Endothelial cell of umbilical vein (primary cell): ENCODE measurements around the gene C2CD5.

ENCODE experiments used
- CTCF ChIP-seq, 2 donors: IDR thresholded peaks; 1 replicate in 1 of 2; 2 replicates in 1 of 2; pipeline ENCODE4 v1.5.1; 2011; ENCODE audit warnings: low read length in 2 of 2, mild to moderate bottlenecking in 2 of 2, moderate library complexity in 2 of 2, control low read depth in 1 of 2, inconsistent platforms in 1 of 2, low read depth in 1 of 2; ENCODE audit not compliant: insufficient read depth in 1 of 2; ENCODE audit errors: extremely low read depth in 1 of 2
- EZH2 ChIP-seq: IDR thresholded peaks from 2 replicates; pipeline ENCODE4 v1.6.1; 2012; ENCODE audit warnings: borderline replicate concordance, low read depth, mild to moderate bottlenecking, moderate library complexity, low read length, inconsistent platforms; ENCODE audit not compliant: severe bottlenecking
- FOS ChIP-seq: IDR thresholded peaks from 2 replicates; pipeline ENCODE4 v1.6.1; 2011; ENCODE audit warnings: mild to moderate bottlenecking, low read length, moderate library complexity, borderline replicate concordance; ENCODE audit not compliant: insufficient read depth
- GATA2 ChIP-seq: IDR thresholded peaks from 2 replicates; pipeline ENCODE4 v1.7.0; 2011; ENCODE audit warnings: low read depth, mild to moderate bottlenecking, moderate library complexity, mixed read lengths, low read length; ENCODE audit not compliant: insufficient read length, insufficient read depth
- JUN ChIP-seq: IDR thresholded peaks from 2 replicates; pipeline ENCODE4 v1.6.1; 2011; ENCODE audit warnings: borderline replicate concordance, low read depth; ENCODE audit not compliant: insufficient read length, insufficient read depth
- MAX ChIP-seq: IDR thresholded peaks from 2 replicates; pipeline ENCODE4 v1.6.1; 2011; ENCODE audit not compliant: insufficient read depth, insufficient read length
- MYC ChIP-seq: IDR thresholded peaks from one replicate; pipeline ENCODE4 v1.6.1; 2011; ENCODE audit warnings: mild to moderate bottlenecking, low read depth, low read length
- POLR2A ChIP-seq: IDR thresholded peaks from 2 replicates; pipeline ENCODE4 v1.6.1; 2012; ENCODE audit warnings: low read depth, mild to moderate bottlenecking, control low read depth, low read length
- POLR2AphosphoS5 ChIP-seq: IDR thresholded peaks from 2 replicates; pipeline ENCODE4 v1.6.1; 2012; ENCODE audit warnings: low read depth, mild to moderate bottlenecking, control low read depth, low read length, moderate library complexity; ENCODE audit not compliant: insufficient read depth

DNA sequence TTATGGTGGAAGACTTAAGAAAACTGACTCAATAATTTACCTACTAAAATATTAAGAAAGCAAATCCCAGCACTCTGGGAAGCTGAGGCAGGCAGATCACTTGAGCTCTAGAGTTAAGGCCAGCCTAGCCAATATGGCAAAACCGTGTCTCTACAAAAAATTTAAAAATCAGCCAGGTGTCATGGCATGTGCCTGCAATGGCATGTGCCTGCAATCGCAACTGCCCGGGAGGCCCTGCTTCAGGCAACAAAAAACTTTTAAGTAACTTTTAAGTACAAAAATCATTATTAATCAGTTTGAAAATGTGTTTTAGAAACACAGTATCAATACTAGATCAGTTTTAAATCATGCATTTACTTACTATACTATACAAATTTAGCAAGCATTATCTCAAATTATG, 17.5 kb downstream of the C2CD5 start:
- TF ChIP-seq POLR2A (no peak), CTCF (IDR thresholded peaks at IDR 0.05; ENCODE audit: extremely low read depth in 1 of 2, insufficient read depth in 1 of 2, low read depth in 1 of 2, low read length in 2 of 2) (no peak), EZH2 (no peak), JUN (no peak), POLR2AphosphoS5 (no peak), MYC (no peak), GATA2 (no peak), MAX (no peak), FOS (no peak)
